ENCODE results near the gene PIP5KL1.

The PIP5KL1 gene

DNA sequence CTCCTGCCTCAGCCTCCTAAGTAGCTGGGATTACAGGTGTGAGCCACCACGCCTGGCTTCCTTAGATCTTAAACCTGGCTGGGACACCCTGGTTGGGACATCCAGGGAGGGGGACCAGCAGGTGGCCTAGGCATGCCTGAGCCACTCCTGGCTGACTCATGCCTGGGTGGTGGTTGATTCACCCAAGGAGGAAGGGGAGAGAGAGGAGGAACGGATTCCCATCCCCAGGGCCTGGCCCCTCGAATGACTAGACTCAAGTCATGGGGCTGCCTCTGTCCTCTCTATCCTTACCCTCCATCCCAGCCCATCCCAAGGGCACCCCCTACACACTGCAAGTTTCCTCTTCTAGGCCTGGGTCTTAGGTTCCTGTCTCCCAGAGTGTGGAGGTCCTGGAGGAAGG, 37.5 kb upstream of the PIP5KL1 start:
- DNase-seq: peak; percentile 49

GRCh38 chr9:127967151-127967809, 36.7 kb upstream of the PIP5KL1 start:
- DNase-seq: no peak

- DNase-seq: no peak
Observed at GRCh38 chr9:127966416-127967150, 36.0 kb upstream of the PIP5KL1 start.

DNA sequence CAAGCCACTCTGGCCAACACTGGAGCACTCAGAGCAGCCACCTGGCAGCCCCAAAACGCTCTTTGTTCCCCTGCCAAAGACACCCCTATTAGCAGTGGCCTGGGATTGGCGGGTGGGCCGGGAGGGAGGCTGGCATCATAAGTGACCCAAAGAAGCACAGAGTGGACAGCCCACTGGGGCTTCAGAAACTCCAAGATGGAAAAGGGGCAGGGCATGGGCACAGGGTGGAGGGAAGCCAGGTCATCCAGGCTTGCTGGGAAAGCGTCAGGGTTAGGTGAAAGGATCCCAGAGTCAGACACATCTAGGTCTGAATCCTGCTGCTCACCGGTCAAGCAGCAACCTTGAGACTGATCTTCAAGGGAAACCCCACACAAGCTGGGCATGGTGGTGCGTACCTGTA, 35.4 kb upstream of the PIP5KL1 start:
- no peak for DNase-seq

- no peak for DNase-seq
Observed at GRCh38 chr9:127963359-127964064, 32.9 kb upstream of the PIP5KL1 start.

- DNase-seq: no peak
Observed at GRCh38 chr9:127963041-127963358, 32.4 kb upstream of the PIP5KL1 start.

DNA sequence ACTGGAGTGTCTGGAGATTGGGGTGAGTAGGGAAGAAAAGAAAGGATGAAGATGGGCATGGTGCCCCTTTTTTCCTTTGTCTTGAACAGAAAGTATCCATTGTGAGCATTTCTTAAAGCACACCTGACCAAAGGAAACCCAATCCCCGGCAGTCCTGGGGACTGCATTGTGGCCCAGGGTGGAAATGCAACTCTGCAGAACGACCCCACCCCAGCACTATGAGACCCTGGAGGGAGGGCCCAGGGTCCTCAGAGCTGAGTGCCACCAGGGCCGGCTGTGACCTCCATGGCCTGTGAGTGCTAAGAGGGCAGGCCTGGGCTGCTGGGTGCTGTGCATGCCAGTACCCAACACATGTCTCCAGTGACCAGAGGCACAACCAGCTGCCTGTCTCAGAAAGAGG, 31.7 kb upstream of the PIP5KL1 start:
- no peak for DNase-seq

GRCh38 chr9:127961613-127962155, 31.1 kb upstream of the PIP5KL1 start:
- no peak for DNase-seq

GRCh38 chr9:127961155-127961490, 30.5 kb upstream of the PIP5KL1 start:
- DNase-seq: no peak

DNA sequence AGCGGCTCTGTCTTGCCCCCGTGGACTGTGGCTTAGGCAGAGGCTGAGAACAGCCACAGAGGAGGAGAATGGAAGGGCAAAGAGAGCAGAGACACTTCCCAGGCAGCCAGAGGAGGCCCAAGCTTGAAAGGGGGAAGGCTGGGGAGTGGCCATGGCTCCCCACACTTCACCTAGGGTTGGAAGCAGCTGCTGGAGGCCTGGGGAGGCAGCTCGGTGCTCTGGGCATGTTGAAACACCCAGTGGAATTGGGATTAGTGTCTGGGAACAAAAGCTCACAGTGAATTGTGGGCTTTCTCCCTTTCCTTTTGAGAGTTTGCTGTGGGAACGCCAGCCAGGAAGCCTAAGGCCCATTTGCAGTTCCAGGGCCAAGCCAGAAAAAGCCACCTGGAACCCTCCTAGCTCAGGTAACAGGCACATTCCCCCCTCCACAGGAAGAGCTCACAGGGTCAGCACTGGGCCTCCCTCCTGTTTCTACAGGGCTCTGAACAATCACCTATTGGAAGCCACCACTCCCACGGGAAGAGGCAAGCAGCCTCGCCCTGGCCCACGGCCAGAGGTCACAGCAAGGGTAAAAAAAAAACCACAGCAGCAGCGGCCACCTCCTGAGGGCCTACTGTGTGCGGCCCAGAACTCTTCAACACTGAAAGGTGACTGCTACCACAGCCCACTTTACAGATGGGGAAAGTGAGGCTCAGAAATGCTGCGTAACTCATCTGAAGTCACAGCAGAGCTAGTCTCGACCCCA, 30.0 kb upstream of the PIP5KL1 start:
- DNase-seq: no peak

- no peak for DNase-seq
Observed at GRCh38 chr9:127959841-127960409, 29.3 kb upstream of the PIP5KL1 start.

DNA sequence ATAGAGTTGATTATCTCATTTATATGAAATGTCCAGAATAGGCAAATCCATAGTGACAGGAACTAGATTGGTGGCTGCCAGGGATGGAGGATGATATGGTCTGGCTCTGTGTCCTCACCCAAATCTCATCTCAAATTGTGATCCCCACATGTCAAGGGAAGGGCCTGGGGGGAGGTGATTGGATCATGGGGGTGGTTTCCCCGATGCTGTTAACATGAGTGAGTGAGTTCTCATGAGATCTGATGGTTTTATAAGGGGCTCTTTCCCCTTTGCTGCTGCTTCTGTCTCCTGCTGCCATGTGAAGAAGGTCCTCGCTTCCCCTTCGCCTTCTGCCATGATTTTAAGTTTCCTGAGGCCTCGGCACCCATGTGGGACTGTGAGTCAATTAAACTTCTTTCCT, 28.8 kb upstream of the PIP5KL1 start:
- no peak for DNase-seq

DNA sequence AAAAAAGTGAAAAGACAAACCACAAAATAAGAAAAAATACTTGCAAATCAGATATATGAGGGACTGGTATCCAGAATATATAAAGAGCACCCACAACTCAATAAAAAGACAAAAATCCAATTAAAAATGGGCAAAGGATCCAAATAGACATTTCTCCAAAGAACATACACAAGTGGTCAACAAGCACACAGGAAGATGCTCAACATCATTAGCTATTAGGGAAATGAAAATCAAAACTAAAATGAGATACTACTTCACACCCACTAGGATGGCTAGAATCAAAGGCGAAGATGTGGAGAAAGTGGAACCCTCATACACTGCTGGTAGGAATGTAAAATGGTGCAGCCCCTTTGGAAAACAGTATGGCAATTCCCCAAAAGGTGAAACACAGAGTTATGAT, 28.2 kb upstream of the PIP5KL1 start:
- DNase-seq: no peak

GRCh38 chr9:127955294-127956015, 24.9 kb upstream of the PIP5KL1 start:
- DNase-seq: no peak

- no peak for DNase-seq
Observed at GRCh38 chr9:127954831-127955293, 24.3 kb upstream of the PIP5KL1 start.

GRCh38 chr9:127953768-127954505, 23.4 kb upstream of the PIP5KL1 start:
- DNase-seq: no peak

DNA sequence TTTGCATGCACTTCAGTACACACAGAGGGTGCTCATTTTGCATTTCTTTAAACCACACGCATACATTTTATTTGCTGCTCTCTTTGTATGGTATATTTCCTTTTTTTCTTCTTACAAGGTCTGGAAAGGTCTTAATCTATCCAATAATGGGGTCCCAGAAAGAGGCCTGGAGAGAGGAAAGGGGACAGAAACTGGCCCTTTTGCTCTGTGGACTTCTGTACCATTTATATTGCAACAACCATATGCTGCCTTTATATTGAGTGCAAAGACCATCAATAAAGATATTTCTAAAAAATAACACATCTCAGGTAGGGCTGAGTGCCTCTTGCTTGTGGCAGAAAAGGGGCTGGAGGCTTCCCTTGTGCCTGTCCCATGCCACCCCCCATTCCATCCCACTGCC, 22.6 kb upstream of the PIP5KL1 start:
- DNase-seq: no peak

GRCh38 chr9:127950513-127951289, 20.1 kb upstream of the PIP5KL1 start:
- DNase-seq: no peak

- no peak for DNase-seq
Observed at GRCh38 chr9:127949827-127950512, 19.4 kb upstream of the PIP5KL1 start.

All from NCI-H226 (cell line).